Posterior cingulate gyrus (tissue), 11 donors: ENCODE data around the gene KLF17.
A peak's percentile ranks its signal among the peaks of the same experiment; 100 is the strongest.

ENCODE experiments used
- DNase-seq, 10 donors: peaks; one replicate each; pipeline versions ENCODE4 v3.0.0 to v3.0.0-alpha.2; 2020 to 2021; ENCODE audit warnings: mixed read lengths in 3 of 10
- intact Hi-C: fragments of 100-400 bp; cut with DNase I; formaldehyde crosslinking; loops from one replicate; pipeline ENCODE4 v1.15.1; 2023

Gene KLF17, protein sequence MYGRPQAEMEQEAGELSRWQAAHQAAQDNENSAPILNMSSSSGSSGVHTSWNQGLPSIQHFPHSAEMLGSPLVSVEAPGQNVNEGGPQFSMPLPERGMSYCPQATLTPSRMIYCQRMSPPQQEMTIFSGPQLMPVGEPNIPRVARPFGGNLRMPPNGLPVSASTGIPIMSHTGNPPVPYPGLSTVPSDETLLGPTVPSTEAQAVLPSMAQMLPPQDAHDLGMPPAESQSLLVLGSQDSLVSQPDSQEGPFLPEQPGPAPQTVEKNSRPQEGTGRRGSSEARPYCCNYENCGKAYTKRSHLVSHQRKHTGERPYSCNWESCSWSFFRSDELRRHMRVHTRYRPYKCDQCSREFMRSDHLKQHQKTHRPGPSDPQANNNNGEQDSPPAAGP

DNA sequence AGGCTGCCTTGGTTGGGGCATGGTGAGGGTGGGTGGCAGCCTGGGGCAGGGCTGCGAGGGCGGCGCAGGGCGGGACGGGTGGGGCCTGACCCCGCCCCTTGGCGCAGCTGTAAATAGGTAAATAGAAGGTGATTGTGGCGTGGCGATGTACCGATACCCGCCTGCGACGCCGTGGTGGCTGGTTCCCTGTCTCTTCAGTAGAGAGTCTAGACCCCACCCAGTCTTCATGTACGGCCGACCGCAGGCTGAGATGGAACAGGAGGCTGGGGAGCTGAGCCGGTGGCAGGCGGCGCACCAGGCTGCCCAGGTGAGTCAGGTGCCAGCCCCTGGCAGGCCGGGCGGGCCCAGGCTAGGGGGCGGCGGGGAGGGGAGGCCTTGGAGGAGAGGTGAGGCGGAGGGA lies at the start of gene KLF17:
TSS of gene KLF17 (plus strand) at position 140 of the 400 bp plus-strand sequence. CDS start at position 227, 87 bp downstream.
- no peak for DNase-seq
- intact Hi-C loops: no loop called here

DNA sequence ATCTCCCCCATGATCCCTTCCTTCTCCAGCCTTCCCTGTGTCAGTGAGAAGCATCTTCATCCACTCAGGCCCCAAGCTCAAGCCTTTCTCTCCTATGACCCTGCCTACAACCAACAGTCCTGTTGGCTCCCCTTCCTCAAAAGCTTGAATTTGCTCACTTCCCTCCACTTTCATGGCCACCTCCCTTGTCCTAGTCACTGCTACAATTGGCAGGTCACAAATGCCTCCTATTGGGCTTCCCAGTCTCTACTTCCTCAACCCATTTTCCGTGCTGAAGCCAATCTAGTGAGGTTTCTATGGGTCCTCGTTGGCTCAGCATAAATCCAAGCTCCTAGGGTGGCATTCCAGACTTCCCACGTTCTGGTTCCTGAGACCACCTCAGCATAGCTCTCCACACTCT lies 47.2 kb upstream of the KLF17 start:
- intact Hi-C loops: no loop called here
- no peak for DNase-seq

DNA sequence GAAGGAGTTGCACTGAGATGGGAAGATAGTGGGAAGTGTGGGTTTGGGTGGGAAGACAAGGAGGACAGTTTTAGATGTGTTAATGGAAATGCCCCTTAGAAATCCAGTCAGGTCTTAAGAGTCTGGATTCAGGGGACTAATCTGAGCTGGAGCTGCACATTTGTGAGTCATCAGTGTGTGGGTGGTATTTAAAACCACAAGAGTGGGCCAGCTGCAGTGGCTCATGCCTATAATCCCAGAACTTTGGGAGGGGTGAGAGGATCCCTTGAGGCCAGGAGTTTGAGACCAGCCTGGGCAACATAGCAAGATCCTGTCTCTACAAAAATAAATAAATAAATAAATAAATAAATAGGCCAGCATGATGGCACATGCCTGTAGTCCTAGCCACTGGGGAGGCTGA lies 46.4 kb upstream of the KLF17 start:
- DNase-seq: peak in 2 of 10 donors; percentile 27 to 71
- intact Hi-C loops: no loop called here

DNA sequence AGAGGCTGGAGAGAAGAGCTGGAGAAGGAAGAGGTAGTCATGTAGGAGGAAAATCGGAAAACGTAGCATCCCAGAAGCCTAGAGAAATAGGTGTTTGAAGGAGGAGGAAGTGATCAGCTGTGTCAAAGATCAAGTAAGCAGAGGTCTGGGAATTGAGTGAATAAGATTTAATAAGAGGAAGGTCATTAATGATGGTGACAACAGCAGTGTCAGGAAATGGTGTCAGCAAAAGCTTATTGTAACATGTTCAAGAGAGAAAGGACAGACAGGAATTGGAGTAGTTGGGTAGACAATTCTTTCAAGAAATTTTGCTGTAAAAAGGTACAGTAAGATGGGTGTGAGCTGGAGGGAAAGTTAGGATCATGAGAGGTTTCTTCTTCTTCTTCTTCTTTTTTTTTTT lies 45.8 kb upstream of the KLF17 start:
- no peak for DNase-seq
- intact Hi-C loops: no loop called here

DNA sequence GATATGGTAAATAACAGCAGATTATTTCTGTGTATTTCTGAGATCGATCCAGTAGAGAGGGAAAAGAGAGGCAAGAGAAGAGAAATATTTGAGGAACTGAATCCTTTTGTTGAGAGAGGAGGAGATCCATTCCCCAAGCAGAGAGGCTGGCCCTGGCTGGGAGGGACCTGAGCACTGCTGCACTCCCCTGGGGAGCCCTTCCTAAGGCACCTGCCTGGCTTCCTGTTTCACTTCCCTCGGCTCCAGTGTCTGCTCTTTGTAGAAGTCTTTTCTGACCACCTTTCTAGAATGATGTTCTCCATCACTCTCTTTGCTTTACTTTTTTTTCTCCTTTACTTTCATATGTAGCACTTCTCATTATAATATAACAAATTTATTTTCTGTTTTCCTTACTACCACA lies 45.1 kb upstream of the KLF17 start:
- no peak for DNase-seq
- intact Hi-C loops: no loop called here

DNA sequence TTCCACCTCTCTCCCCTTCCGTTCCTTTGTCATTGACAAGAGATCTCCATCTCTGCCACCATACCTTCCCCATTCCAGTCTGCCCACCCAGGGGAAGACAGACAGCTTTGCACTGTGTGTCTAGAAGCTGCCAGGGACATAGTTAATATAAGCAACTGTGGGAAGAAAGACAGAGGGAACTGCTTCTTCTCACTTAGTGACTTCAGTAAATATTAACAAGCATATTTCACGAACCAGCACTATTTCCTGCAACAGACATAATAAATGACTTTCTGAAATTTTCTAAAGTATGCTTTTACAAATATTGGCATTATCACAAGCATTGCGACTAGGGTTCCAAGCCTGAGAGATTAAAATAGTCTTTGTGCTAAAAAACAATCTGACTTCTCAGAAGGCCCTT lies 44.2 kb upstream of the KLF17 start:
- DNase-seq: no peak
- intact Hi-C loops: no loop called here

DNA sequence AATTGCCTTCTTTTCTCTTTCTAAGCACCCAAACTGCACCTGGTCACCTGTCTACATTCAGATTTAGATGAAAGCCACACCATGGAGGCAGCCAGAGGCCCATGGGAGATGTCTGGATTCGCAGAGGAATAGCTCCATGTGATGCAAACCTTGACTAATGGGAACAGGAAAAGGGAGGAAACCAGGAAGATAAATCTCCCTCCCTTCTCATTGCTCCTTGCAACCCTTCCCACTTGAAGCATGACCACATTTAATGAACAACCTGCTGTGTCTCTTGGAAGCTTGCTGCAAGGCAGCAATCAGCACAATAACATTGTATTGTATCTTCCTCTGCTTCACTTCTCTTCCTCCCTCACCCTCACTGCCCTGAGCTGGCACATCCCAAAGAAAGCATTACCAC lies 42.6 kb upstream of the KLF17 start:
- DNase-seq: no peak
- intact Hi-C loops: no loop called here

DNA sequence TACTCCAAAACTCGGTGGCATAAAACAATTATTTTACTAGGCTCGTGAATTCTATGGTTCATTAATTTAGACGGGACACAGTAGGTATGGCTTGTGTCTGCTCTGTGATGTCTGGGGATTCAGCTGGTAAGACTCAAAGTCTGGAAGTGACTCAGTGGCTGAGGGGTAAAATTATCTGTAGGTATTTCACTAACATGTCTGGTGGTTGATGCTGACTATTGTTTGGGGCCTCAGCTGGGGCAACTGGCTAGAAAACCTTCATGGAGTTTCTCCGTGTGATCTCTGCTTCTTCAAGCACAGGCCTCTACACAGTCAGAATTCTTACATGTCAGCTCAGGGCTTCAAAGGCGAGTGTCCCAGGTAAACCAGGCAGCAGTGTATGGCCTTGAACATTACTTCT lies 41.2 kb upstream of the KLF17 start:
- intact Hi-C loops: no loop called here
- no peak for DNase-seq

DNA sequence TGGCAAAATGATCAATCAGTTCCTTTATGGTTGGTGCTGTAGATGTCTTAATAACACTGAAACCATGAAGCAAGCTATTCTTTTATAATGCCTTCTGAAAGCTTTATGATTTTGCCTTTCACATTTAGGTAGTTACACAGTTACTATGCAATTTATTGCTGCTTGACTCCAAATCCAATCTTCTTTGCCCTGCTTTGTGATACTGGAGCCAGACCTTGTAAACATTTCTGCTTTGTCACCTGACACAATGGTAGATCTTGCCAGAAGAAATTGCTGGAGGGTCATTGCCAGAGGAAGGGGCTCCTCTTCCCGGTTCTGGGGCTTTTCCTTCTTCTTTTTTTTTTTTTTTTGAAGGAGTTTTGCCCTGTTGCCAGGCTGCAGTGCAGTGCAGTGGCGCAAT lies 40.5 kb upstream of the KLF17 start:
- intact Hi-C loops: no loop called here

DNA sequence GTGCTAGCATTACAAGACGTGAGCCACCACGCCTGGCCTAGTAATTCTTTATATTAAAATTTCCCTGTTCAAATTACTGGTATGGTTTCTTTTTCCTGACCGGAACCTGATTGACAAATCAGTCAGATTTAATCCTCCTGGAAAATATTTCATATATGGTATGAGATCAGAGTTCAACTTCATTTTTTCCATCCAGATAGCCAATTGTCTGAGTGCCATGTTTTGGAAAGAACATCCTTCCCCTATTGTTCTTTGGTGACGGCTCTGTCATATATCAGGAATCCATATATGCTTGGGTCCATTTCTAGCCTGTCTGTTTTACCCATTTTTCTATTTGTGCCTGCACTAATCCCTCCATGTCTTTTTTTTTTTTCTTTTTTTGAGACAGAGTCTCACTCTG lies 39.1 kb upstream of the KLF17 start:
- intact Hi-C loops: no loop called here
- DNase-seq: no peak

More for the DNA sequence above, 40.5 kb upstream of the KLF17 start:
- DNase-seq: no peak

DNA sequence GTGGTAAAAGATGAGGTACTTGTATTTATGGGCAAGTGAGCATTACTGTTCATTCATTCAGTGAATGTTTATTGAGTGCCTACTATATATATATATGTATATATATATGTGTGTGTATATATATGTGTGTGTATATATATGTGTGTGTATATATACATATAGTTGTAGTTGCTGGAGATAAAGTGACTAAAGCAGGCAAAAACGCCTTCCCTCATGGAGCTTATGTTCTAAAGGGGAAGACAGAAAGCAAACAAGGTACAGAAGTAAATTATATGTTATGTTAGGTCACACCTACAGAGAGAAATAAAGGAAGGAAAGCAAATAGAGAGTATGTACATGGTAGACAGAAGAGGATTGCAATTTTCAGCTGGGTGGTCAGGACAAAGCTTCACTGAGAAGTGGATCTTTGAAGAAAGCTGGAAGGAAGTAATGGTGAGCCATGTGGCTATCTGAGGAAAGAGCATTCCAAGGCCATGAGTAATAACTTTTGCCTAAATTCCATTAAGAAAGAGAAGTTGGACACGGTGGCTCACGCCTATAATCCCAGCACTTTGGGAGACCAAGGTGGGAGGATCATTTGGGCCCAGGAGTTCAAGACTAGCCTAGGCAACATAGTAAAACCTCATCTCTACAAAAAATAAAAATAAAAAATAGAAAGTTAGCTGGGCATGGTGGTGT lies 33.5 kb upstream of the KLF17 start:
- DNase-seq: no peak
- intact Hi-C loops: no loop called here

DNA sequence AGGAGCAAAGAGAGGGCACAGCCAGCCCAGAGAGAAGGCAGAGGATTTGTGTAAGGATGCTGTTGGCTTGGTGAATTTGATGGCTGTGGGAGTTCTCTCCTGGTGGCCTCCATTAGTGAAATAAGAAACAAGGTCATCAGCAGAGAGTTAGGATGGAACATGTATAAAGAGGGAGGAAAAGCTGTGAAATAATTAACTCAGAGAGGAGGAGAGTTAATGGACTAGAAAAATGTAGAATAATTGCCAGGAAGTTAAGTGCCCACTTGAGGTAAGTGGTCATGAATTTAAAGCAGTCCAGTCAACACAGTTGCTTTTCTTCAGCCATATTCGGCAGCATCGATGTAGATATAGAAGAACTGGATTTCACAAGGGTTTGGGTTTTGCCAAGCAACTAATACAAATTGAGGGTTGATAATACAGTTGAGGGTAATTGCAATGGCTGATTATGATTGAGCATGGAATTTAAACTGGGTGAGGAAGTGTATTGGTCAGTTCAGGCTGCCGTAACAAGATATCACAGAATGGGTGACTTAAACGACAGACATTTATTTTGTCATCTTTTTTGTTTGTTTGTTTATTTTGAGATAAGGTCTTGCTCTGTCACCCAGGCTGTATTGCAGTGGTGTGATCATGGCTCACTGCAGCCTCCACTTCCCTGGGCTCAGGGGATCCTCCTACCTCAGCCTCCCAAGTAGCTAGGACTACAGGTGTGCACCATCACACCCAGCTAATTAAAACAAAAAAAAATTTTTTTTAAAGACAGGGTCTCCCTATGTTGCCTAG lies 31.7 kb upstream of the KLF17 start:
- no peak for DNase-seq
- intact Hi-C loops: no loop called here

DNA sequence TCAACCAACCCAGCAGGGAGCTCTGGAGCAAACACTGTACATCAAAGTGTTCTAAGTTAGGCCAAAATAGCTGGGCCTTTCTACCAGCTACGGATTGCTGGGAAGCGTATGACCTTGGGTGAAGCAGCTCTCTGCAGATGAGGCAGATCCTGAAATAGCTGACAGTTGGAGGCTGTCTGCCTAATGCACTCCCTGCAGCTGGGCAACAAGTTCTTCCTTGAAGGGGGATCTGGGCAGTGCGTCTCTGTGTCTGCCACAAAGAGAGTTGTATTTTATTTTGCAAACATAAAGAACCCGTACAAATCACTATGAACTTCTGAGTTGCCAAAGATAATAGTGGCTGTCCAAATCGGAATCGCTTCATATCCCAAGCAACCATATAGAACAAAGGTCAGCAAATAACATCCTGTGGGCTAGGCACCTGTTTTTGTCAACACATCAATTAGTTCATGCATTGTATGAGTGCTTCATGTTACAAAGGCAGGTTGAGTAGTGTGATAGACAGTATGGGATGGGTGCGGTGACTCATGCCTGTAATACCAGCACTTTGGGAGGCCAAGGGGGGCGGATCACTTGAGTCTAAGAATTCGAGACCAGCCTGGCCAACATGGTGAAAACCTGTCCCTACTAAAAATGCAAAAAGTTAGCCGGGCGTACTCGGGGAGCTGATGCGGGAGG lies 29.1 kb upstream of the KLF17 start:
- DNase-seq: no peak
- intact Hi-C loops: no loop called here

DNA sequence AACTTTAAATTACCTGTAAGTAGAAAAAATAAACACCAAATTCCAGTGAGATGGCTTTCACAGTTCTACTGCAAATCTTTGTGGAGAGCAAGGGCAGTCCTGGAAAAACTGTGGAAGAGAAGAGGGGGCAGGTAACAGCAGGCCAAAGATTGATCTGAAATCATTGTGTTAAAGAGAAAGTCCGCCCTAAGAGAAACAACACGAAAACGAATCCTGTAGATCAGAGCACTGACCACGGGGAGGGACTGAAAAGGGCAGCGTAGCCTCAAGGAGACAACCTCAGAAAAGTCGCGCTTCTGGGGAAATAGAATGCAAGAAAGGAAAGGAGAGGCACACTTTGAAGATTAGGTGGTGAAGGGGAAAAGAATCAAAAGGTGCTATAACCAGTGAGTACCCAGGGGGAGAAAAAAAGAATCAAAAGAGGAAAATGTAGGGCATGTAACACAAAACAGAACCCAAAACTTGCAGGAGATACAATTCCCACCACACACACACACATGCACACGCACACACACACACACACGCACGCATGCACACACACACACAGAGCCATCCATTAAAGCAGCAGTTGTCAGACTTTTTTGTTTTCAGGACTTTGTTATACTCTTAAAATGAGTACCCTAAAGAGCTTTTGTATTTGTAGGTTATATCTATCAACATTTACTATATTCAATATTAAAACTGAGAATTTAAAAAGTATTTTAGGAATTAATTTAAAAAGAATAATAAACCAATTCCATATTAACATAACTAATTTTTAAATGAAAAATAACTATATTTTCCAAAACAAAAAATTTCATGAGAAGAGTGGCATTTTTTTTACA lies 28.0 kb upstream of the KLF17 start:
- DNase-seq: no peak
- intact Hi-C loops: no loop called here

DNA sequence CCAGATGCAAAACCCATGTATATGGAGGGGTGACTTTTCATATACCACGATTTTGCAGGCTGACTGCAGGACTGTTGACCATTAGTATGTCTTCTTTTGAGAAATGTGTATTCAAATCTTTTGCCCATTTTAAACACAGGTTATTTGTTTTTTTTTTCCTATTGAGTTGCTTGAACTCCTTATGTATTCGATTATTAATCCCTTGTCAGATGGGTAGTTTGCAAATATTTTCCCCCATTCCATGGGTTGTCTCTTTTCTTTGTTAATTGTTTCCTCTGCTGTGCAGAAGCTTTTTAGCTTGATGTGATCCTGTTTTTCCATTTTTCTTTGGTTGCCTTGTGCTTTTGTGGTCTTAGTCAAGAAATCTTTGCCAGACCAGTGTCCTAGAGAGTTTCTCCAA lies 24.6 kb upstream of the KLF17 start:
- intact Hi-C loops: no loop called here
- DNase-seq: no peak

DNA sequence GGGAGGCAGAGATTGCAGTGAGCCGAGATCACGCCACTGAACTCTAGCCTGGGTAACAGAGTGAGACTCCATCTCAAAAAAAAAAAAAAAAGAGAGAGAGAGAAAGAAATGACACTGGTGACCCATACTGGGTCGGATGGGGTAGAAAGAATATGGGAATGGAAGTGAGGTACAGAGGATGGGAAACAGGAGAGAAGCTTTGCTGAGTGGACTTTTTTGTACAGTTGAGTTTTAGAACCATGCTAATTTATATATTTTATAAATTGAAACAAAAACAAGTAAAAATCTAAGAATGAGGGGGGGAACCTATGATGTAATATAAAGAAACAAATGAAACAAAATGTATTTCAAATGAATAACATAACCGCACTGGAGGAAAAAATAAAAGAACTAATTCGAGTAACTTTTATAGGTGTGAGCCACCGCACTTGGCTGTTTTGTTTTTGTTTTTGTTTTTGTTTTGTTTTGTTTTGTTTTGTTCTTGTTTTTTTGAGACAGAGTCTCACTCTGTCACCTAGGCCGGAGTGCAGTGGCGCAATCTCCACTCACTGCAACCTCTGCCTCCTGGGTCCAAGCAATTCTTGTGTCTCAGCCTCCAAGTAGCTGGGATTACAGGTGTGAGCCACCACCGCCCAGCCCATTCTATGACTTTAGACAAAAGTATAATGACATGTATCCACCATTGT lies 18.3 kb upstream of the KLF17 start:
- DNase-seq: no peak
- intact Hi-C loops: no loop called here

DNA sequence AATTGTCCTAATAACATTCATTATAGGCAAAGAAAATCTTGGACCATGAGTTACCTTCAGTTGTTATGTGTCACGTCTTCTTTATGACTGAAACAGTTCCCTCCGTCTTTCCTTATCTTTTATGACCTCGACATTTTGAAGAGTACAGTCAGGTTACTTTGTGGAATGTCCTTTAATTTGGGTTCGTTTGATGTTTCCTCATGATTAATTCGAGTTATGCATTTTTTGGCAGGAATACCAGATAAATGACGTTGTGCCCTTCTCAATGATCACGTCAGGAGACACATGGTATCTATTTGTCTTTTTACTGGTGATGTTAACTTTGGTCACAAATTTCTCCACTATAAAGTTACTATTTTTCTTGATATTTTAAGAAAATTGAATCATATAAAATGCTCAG lies 17.3 kb upstream of the KLF17 start:
- intact Hi-C loops: no loop called here

DNA sequence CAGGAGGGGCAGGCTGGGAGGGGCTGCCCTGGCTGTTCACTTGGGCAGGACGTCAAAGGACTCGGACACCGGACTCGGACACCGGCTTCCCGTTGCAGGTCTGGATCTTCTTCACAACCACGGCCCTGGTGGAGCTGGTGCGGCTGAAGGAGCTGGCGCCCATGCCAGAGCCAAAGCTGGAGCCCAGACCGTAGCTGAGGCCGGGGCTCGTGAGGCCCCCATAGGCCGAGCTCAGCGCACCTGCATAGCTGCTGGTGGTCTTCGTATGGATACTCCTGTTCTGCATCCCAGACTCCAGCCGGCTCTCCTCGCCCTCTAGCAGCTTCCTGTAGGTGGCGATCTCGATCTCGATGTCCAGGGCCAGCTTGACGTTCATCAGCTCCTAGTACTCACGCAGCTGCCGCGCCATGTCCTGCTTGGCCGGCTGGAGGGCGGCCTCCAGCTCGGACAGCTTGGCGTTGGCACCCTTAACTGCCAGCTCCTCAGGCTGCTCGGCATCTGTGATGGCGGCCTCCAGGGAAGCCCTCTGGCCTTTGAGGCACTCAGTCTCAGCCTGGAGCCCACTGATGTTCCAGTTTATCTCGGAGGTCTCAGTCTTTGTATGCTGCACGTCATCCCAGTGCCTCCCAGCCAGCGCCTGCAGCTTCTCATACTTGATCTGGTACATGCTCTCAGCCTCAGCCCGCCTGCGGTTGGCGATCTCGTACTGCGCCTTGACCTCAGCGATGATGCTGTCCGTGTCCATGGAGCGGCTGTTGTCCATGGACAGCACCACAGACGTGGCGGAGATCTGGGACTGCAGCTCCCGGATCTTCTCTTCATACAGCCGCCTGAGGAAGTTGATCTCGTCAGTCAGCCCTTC lies 15.1 kb upstream of the KLF17 start:
- DNase-seq: peak in 2 of 10 donors; percentile 75 to 79
- intact Hi-C loops: no loop called here

More for the DNA sequence above, 17.3 kb upstream of the KLF17 start:
- no peak for DNase-seq
